Measurements from ENCODE around the gene GALNT1.
"Not testable (repeated sequence)": the region's sequence is repeated elsewhere in the genome, so short reads cannot be mapped to it uniquely, and the experiment has no call there.

- not testable (repeated sequence) for TF ChIP-seq POLR2AphosphoS5, CTCF (IDR thresholded peaks at IDR 0.05)
These were observed 5.2 kb upstream of the GALNT1 start for GRCh38 chr18:35576240-35576845.

All from prostate gland (tissue), 2 donors.